Tibial nerve (tissue), 4 donors: ENCODE data around the gene SUGCT.

ENCODE experiments used
- CTCF ChIP-seq, 5 experiments: fragments of 200-600 bp in 3 of 5; fragments of 450-650 bp in 2 of 5; sonication (generic) in 3 of 5; IDR thresholded peaks; one replicate each; pipeline ENCODE4 v1.5.1; 2016 to 2019; ENCODE audit warnings: antibody characterized with exemption in 5 of 5, mild to moderate bottlenecking in 3 of 5, moderate library complexity in 2 of 5
- EP300 ChIP-seq, 2 donors: sonication (generic); formaldehyde crosslinking; IDR thresholded peaks; one replicate each; pipeline ENCODE4 v1.6.1; 2017; ENCODE audit warnings: antibody characterized with exemption in 2 of 2, mild to moderate bottlenecking in 1 of 2
- POLR2A ChIP-seq, 2 donors: fragments of 450-650 bp; IDR thresholded peaks; one replicate each; pipeline ENCODE4 v1.6.1; 2017; ENCODE audit warnings: antibody characterized with exemption in 2 of 2, mild to moderate bottlenecking in 2 of 2, moderate library complexity in 2 of 2

GRCh38 chr7:40697653-40698052 lies 562.8 kb downstream of the SUGCT start:
- TF ChIP-seq CTCF (IDR thresholded peaks at IDR 0.05) (no peak), POLR2A (IDR thresholded peaks at IDR 0.05) (no peak), EP300 (IDR thresholded peaks at IDR 0.05) (no peak)
